HUES48 (cell line): ENCODE measurements around the gene PIK3R1.

Source experiments
- H3K27ac ChIP-seq: one replicate; pipeline ENCODE4 v1.7.0; 2013; ENCODE audit warnings: low read depth, low read length, inconsistent platforms
- H3K27me3 ChIP-seq: 2 replicates; pipeline ENCODE4 v1.6.1; 2013; ENCODE audit warnings: mild to moderate bottlenecking, low read length; ENCODE audit not compliant: control insufficient read depth, insufficient read depth
- H3K36me3 ChIP-seq: 2 replicates; pipeline ENCODE4 v1.6.1; 2013; ENCODE audit warnings: low read length; ENCODE audit not compliant: control insufficient read depth, insufficient read depth
- H3K4me1 ChIP-seq: 2 replicates; pipeline ENCODE4 v1.6.1; 2013; ENCODE audit warnings: mild to moderate bottlenecking, low read length; ENCODE audit not compliant: control insufficient read depth, insufficient read depth
- H3K4me3 ChIP-seq: 2 replicates; pipeline ENCODE4 v1.5.1; 2013; ENCODE audit warnings: mild to moderate bottlenecking, low read depth, low read length
- H3K9ac ChIP-seq: 2 replicates; pipeline ENCODE4 v1.6.1; 2013; ENCODE audit warnings: mild to moderate bottlenecking, low read depth, low read length, moderate library complexity
- H3K9me3 ChIP-seq: 2 replicates; pipeline ENCODE4 v1.6.1; 2013; ENCODE audit warnings: low read length; ENCODE audit not compliant: control insufficient read depth, insufficient read depth

Gene PIK3R1

GRCh38 chr5:68261569-68262065, 46.1 kb downstream of the PIK3R1 start:
- no peaks in the 10 kb centered on the region for H3K4me1 ChIP-seq
- H3K36me3 ChIP-seq, result no peaks in the 10 kb centered on the region
- H3K4me3 ChIP-seq, result no peak overlapping the region
- H3K9ac ChIP-seq, result no peak overlapping the region
- no peaks in the 10 kb centered on the region for H3K27me3 ChIP-seq
- H3K9me3 ChIP-seq, result peaks cover 2% of the 10 kb centered on the region; the same call in 1 of the 2 replicates
- H3K27ac ChIP-seq, result no peak overlapping the region

- Histone ChIP-seq H3K4me3 (no peak overlapping the region), H3K27ac (no peak overlapping the region), H3K27me3 (no peaks in the 10 kb centered on the region), H3K9me3 (peaks cover 2% of the 10 kb centered on the region; the same call in 1 of the 2 replicates), H3K9ac (no peak overlapping the region), H3K4me1 (no peaks in the 10 kb centered on the region), H3K36me3 (no peaks in the 10 kb centered on the region)
Measured at GRCh38 chr5:68264024-68264956, 48.7 kb downstream of the PIK3R1 start.

- H3K4me1 ChIP-seq, result no peaks in the 10 kb centered on the region
Measured at GRCh38 chr5:68265347-68265746, 49.8 kb downstream of the PIK3R1 start.

GRCh38 chr5:68265822-68266395, 50.4 kb downstream of the PIK3R1 start:
- H3K4me1 ChIP-seq, result no peaks in the 10 kb centered on the region

More at GRCh38 chr5:68265347-68265746, 49.8 kb downstream of the PIK3R1 start:
- peaks cover 2% of the 10 kb centered on the region; the same call in 1 of the 2 replicates for H3K9me3 ChIP-seq
- no peak overlapping the region for H3K27ac ChIP-seq
- H3K36me3 ChIP-seq, result no peaks in the 10 kb centered on the region
- H3K27me3 ChIP-seq, result no peaks in the 10 kb centered on the region
- no peak overlapping the region for H3K4me3 ChIP-seq
- no peak overlapping the region for H3K9ac ChIP-seq

GRCh38 chr5:68266457-68266856, 50.9 kb downstream of the PIK3R1 start:
- no peaks in the 10 kb centered on the region for H3K4me1 ChIP-seq
- no peaks in the 10 kb centered on the region for H3K36me3 ChIP-seq
- H3K27ac ChIP-seq, result no peak overlapping the region
- H3K9ac ChIP-seq, result no peak overlapping the region
- H3K27me3 ChIP-seq, result no peaks in the 10 kb centered on the region
- H3K4me3 ChIP-seq, result no peak overlapping the region
- H3K9me3 ChIP-seq, result peaks cover 2% of the 10 kb centered on the region; the same call in 1 of the 2 replicates

More at GRCh38 chr5:68265822-68266395, 50.4 kb downstream of the PIK3R1 start:
- no peak overlapping the region for H3K4me3 ChIP-seq
- H3K27ac ChIP-seq, result no peak overlapping the region
- no peaks in the 10 kb centered on the region for H3K36me3 ChIP-seq
- H3K9me3 ChIP-seq, result peaks cover 2% of the 10 kb centered on the region; the same call in 1 of the 2 replicates
- H3K9ac ChIP-seq, result no peak overlapping the region
- no peaks in the 10 kb centered on the region for H3K27me3 ChIP-seq

- no peaks in the 10 kb centered on the region for H3K4me1 ChIP-seq
- H3K36me3 ChIP-seq, result no peaks in the 10 kb centered on the region
- H3K27ac ChIP-seq, result no peak overlapping the region
- H3K9ac ChIP-seq, result no peak overlapping the region
- H3K4me3 ChIP-seq, result no peak overlapping the region
- peaks cover 2% of the 10 kb centered on the region; the same call in 1 of the 2 replicates for H3K9me3 ChIP-seq
- no peaks in the 10 kb centered on the region for H3K27me3 ChIP-seq
Measured at GRCh38 chr5:68267066-68267465, 51.5 kb downstream of the PIK3R1 start.

GRCh38 chr5:68268101-68268851, 52.7 kb downstream of the PIK3R1 start:
- Histone ChIP-seq H3K4me3 (no peak overlapping the region), H3K4me1 (no peaks in the 10 kb centered on the region), H3K27ac (no peak overlapping the region)

GRCh38 chr5:68268852-68269130, 53.2 kb downstream of the PIK3R1 start:
- Histone ChIP-seq H3K9ac (no peak overlapping the region), H3K4me1 (no peaks in the 10 kb centered on the region), H3K9me3 (no peaks in the 10 kb centered on the region), H3K4me3 (no peak overlapping the region), H3K27me3 (no peaks in the 10 kb centered on the region), H3K27ac (no peak overlapping the region), H3K36me3 (no peaks in the 10 kb centered on the region)

More at GRCh38 chr5:68268101-68268851, 52.7 kb downstream of the PIK3R1 start:
- no peak overlapping the region for H3K9ac ChIP-seq
- H3K9me3 ChIP-seq, result no peaks in the 10 kb centered on the region
- no peaks in the 10 kb centered on the region for H3K36me3 ChIP-seq
- H3K27me3 ChIP-seq, result no peaks in the 10 kb centered on the region

- Histone ChIP-seq H3K4me1 (peaks cover 3% of the 10 kb centered on the region), H3K36me3 (no peaks in the 10 kb centered on the region), H3K4me3 (no peak overlapping the region), H3K27ac (no peak overlapping the region), H3K9me3 (no peaks in the 10 kb centered on the region), H3K9ac (no peak overlapping the region), H3K27me3 (no peaks in the 10 kb centered on the region)
Measured at GRCh38 chr5:68269820-68270219, 54.3 kb downstream of the PIK3R1 start.

- H3K4me3 ChIP-seq, result no peak overlapping the region
- no peak overlapping the region for H3K27ac ChIP-seq
- H3K9ac ChIP-seq, result no peak overlapping the region
- H3K9me3 ChIP-seq, result no peaks in the 10 kb centered on the region
- no peaks in the 10 kb centered on the region for H3K27me3 ChIP-seq
- H3K4me1 ChIP-seq, result peaks cover 9% of the 10 kb centered on the region
- no peaks in the 10 kb centered on the region for H3K36me3 ChIP-seq
Measured at GRCh38 chr5:68270399-68270975, 54.9 kb downstream of the PIK3R1 start.
